GM19351 (cell line): ENCODE data around the gene OR8K3.

Experiments
- ATAC-seq: cut with Tn5 transposase; IDR thresholded peaks from one replicate; pipeline ENCODE4 v1.9.1; 2021; ENCODE audit warnings: mild to moderate bottlenecking, moderate library complexity; ENCODE audit not compliant: unreplicated experiment

The OR8K3 gene

DNA sequence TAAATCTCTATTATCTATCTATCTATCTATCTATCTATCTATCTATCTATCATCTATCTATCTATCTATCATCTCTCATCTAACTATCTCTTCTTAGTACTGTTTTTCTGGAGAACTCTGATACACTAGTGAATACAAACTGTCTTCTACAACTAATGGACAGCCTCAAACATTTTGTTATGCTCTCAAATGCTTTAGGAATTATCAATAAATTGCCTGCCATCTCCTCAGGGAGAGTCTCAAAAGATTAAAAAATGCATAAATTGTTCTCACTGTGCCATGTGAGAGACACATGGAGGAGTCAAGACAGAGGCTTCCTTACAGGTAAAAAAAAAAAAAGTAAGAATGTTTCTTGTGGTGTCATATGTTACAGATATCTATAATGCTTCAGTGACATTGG lies at the start of gene OR8K3:
OR8K3 (plus strand) TSS at position 301 of the 400 bp plus-strand sequence. CDS start 3,163 bp downstream, outside the sequence.
- no peak for ATAC-seq

DNA sequence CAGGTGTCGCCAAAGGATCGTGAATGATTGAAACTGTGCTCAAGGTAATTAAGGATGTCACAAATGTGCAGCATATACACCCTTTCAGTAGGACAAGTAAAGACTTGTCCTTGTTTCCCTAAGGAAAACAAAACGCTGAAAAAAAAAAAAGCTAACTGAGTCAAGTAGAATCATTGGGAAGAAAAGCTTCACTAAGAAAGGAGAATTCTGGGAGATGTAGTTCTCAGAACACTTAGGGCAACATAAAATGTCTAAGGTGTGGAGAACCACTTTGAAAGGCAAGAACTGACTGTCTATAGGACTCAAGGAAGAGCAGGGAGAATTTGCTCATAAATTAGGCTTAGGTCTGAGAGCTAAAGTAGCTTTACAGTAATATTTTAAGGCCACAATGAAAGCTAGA lies 43.9 kb upstream of the OR8K3 start:
- ATAC-seq: no peak

DNA sequence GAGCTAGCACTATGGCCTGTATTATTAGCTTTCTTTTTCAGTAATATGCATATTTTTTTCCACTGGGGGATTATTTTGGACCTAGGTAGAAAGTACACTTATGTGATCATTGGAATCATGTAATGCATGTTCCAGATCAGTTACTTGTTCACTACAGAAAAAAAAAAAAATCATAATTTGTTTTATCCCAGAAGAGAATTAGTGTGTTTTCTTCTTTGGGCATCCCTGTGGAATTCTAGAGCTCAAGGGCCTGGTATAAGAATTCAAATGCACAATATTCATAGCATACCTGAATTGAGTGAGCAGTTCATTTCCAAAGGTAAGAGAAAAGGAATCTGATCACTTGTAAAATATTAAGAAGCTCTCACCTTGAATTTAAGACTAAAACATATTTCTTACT lies 41.1 kb upstream of the OR8K3 start, which contains the start of gene OR5T1:
OR5T1 (plus strand) TSS at position 301 of the 400 bp plus-strand sequence. CDS start 1,485 bp downstream, outside the sequence.
- no peak for ATAC-seq

DNA sequence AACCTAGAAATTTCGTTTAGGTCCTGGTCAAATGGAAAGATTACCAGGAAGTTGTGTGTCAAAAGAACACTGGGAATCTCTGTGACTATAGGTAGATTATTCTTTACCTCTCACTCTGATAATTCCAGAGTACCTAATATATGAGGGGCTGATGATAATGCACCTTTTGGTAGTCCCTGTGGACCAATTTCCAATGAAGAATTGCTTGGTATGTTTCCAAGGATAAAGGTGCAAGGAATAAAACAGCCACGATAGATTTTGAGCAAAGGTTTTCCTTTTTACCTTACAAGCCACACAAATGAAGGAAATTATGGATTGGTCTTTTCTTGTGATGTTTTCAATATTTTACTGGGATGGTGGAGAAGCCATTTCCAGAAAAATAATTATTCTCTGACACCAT lies 22.8 kb upstream of the OR8K3 start, which contains the start of gene OR8H1:
OR8H1 (minus strand) TSS at position 101 of the 400 bp plus-strand sequence. CDS start 1,192 bp downstream, outside the sequence.
- ATAC-seq: no peak

DNA sequence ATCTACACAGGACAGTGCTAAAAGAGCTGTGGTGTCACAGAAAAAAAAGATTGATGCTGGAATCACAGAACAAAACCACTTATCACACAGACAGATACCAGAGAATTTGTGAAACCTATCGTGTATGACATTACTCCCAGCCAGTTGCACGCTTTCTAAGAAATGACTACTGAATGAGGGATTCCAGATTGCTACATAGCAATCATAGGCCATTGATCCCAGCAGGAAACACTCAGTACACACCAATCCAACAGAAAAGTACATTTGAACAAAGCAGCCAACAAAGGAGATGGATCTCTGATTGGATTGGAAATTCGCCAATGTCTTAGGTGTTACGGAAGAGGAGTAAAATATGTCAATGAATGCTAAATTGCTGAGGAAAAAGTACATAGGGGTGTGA lies 18.0 kb upstream of the OR8K3 start:
- no peak for ATAC-seq

DNA sequence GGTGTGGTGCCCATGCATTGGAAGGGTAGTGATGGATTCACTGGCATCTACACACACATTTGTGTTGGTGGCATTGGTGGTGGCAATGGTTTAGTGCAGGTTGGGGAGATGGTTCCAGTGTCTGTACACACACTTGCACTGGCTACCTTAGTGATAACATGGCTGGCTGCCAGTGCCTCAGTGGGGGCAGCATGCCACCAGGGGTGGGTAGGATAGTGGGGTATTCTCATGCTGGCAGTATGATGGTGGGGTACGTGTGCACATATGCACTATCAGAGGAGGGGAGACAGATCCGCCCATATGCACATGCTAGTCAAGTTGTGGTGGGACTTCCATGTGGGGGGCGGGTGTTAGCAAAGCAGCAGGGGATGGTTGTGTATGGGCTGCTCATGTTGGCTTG lies 7.1 kb upstream of the OR8K3 start:
- ATAC-seq: no peak

DNA sequence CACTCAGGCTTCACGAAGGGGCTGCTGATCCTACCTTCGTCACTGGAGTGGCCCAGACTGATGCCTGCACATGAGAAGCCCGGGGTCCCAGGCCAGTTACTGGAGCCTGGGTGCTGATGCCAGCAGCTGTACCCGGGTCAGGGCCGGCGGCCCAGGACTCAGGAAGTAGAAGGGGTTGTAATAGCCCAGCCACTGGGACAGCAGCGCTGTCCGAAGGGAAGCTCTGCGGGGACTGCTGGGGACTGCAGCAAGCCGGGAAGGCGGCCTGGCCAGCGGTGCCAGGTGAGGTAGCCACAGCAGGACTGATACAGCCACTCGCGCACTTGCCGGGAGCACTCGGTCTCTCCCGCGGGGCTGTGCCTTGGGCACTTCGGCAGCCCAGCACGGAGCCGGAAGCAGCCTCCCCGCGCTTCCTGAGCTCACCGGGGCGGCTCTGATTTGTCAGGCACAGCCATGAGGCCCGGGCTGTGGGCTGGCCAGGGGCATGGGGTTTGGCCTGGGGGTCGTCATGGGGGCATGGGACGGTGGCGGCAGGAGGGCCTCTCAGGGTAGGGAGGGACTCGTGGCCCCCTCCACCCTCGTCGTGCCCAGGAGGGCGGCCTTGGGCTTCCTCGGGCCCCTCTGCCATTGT lies 17.0 kb downstream of the OR8K3 start:
- no peak for ATAC-seq

DNA sequence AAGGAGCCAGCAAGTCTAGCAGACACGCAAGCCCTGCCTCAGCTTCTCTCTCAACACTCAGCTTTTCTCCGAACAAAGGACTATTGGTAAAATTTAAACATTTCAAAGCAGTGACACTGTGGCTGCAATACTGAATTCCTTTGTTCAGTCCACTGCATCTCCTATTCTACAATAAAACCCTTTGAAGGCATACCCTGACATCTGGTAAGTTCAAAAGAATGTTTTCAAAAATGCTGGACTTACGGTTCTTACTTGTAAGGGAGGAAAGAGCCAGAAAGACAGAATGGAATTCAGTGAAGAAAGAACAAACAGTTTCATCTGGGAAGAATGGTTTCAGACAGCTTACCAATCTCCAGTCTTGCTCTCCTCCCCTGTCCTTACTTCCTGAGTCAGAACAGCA lies 18.2 kb downstream of the OR8K3 start:
- ATAC-seq: no peak

DNA sequence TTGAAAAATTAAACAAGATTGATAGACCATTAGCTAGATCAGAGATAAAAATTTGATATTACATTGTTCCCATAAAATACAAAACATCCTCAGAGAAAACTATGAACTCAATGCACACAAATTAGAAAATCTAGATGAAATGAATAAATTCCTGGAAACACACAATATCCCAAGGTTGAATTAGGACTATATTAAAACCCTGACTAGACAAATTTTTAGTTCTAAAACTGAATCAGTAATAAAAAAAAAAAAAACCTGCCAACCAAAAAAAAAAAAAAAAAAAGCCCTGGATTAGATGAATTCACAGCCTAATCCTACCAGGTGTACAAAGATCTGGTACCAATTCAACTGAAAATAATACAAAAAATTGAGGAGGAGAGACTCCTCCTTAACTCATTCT lies 25.3 kb downstream of the OR8K3 start:
- ATAC-seq: no peak

DNA sequence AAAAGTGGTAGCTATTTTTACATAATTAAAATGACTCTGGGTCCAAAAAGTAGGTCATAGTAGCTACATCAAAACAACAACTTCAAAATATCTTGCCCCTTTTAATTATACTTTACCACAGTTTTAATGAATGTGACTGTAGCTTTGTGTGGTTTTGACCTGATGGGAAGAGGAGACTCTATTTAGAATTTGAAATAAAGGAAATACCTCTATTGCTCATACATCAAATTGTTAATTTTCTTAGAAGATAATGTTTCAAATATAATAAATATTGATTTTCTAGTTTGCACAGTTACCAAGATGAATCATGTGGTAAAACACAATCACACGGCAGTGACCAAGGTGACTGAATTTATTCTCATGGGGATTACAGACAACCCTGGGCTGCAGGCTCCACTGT lies 30.8 kb downstream of the OR8K3 start, which contains the start of gene OR8K1:
OR8K1 (plus strand) TSS at position 301 of the 400 bp plus-strand sequence; CDS start at position 301, 0 bp downstream.
- ATAC-seq: no peak

DNA sequence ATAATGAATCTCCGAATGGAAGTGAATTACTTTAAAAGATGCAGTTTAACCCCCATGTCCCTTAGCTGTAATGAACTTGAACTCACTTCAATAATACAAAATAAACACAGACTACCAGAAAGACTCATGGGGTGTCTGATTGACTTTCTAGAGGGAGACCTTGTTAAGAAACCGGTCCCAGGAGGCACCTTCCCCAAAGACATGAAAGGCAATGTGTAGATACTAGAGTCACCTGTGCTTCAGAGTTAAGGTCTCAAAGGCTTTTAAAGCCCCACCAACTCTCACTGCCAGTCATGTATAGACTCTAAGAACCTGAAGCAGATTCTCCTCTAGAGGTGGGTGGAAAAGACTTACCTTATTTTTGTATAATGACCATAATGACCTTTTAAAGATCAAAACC lies 39.0 kb downstream of the OR8K3 start, which contains the start of gene OR8J1:
OR8J1 (plus strand) TSS at position 301 of the 400 bp plus-strand sequence. CDS start 5,956 bp downstream, outside the sequence.
- ATAC-seq: no peak
